OCI-LY7 (cell line): ENCODE results near the gene DNM3. TPM values are rescaled to one million over a fixed set of nuclear protein-coding genes. Genes with fewer than 3 reads are reported as not detected.

Experiments
- BruUV-seq: library from RNA; stranded (reverse); fragments of 400-500 nt; replicated peaks from 2 replicates; lab custom pipeline; 2021; lab: Mats Ljungman, UMichigan
- CTCF ChIA-PET: fragments of 300-600 bp; sonication (Branson Sonifier 250); formaldehyde crosslinking; loops from one replicate; lab custom pipeline; 2022; ENCODE audit warnings: antibody characterized with exemption; ENCODE audit not compliant: unreplicated experiment; lab: Charles Lee
- POLR2A ChIA-PET: fragments of 300-600 bp; sonication (Branson Sonifier 250); formaldehyde crosslinking; loops from one replicate; lab custom pipeline; 2022; ENCODE audit warnings: antibody characterized with exemption; lab: Charles Lee
- DNase-seq: peaks from one replicate; pipeline ENCODE4 v3.0.0-alpha.2; 2015; ENCODE audit warnings: low spot score
- H2AFZ ChIP-seq: fragments of 200-600 bp; sonication (generic), shearing (Covaris generic); 2 replicates; pipeline ENCODE4 v1.6.1; 2014; ENCODE audit warnings: mild to moderate bottlenecking, antibody characterized with exemption, low read length, moderate library complexity
- H3K27ac ChIP-seq: fragments of 200-600 bp; sonication (generic); 2 replicates; pipeline ENCODE4 v1.5.1; 2014; ENCODE audit warnings: mixed run types, low read depth, mild to moderate bottlenecking, moderate library complexity, low read length, inconsistent platforms; ENCODE audit not compliant: poor library complexity, severe bottlenecking
- H3K36me3 ChIP-seq: fragments of 200-600 bp; sonication (generic); 2 replicates; pipeline ENCODE4 v1.6.1; 2014; ENCODE audit warnings: mild to moderate bottlenecking, antibody characterized with exemption, low read length, moderate library complexity, mixed read lengths; ENCODE audit not compliant: insufficient read depth
- H3K4me1 ChIP-seq: fragments of 200-600 bp; sonication (generic); 2 replicates; pipeline ENCODE4 v1.5.1; 2014; ENCODE audit warnings: mild to moderate bottlenecking, low read length; ENCODE audit not compliant: insufficient read depth, poor library complexity, severe bottlenecking
- H3K4me2 ChIP-seq: fragments of 200-600 bp; sonication (generic); 2 replicates; pipeline ENCODE4 v1.6.1; 2014; ENCODE audit warnings: mild to moderate bottlenecking, low read length
- H3K4me3 ChIP-seq: fragments of 200-600 bp; sonication (generic); 2 replicates; pipeline ENCODE4 v1.5.1; 2014; ENCODE audit warnings: mild to moderate bottlenecking, low read depth, low read length; ENCODE audit not compliant: poor library complexity, severe bottlenecking
- H3K79me2 ChIP-seq: fragments of 200-600 bp; sonication (generic); 2 replicates; pipeline ENCODE4 v1.6.1; 2016; ENCODE audit warnings: low read depth, mild to moderate bottlenecking, low read length, moderate library complexity, mixed read lengths; ENCODE audit not compliant: insufficient read depth
- H3K9me2 ChIP-seq: fragments of 200-600 bp; sonication (generic); 2 replicates; pipeline ENCODE4 v1.6.1; 2016; ENCODE audit warnings: mild to moderate bottlenecking, low read length, mixed read lengths; ENCODE audit not compliant: insufficient read depth
- H3K9me3 ChIP-seq: fragments of 200-600 bp; sonication (generic); 2 replicates; pipeline ENCODE4 v1.6.1; 2014; ENCODE audit warnings: mild to moderate bottlenecking, mixed run types, low read length, mixed read lengths
- H4K20me1 ChIP-seq: fragments of 200-600 bp; sonication (generic); 2 replicates; pipeline ENCODE4 v1.6.1; 2014; ENCODE audit warnings: mild to moderate bottlenecking, antibody characterized with exemption, low read length, moderate library complexity, mixed read lengths; ENCODE audit not compliant: insufficient read depth
- EZH2phosphoT487 ChIP-seq: fragments of 200-600 bp; sonication (generic); IDR thresholded peaks from 2 replicates; pipeline ENCODE4 v1.6.1; 2018; ENCODE audit warnings: low read depth, borderline replicate concordance, mild to moderate bottlenecking, mixed run types, antibody characterized with exemption, low read length, moderate library complexity, mixed read lengths
- intact Hi-C: fragments of 100-400 bp; cut with micrococcal nuclease; formaldehyde crosslinking; loops from one replicate; pipeline ENCODE4 v1.10.0; 2022; ENCODE audit not compliant: unreplicated experiment
- total RNA-seq, 2 experiments: library from RNA; depleted of rRNA in 1 of 2; stranded (reverse); fragments of >200 nt in 1 of 2; shearing (Covaris generic) in 1 of 2; gene quantifications; 2 replicates each; pipeline ENCODE4 v1.2.3, GENCODE V29; 2014 to 2022
- TF ChIP-seq, protein P1 (sequence below): fragments of 200-600 bp; sonication (generic); conservative IDR thresholded peaks from 2 replicates; pipeline ENCODE4 v1.5.1; 2014; ENCODE audit warnings: mild to moderate bottlenecking, antibody characterized with exemption, low read length, moderate library complexity, mixed read lengths

DNM3 gene
- total RNA-seq, 2 experiments from 2014 or later, result 0.47 to 0.61 TPM

DNA sequence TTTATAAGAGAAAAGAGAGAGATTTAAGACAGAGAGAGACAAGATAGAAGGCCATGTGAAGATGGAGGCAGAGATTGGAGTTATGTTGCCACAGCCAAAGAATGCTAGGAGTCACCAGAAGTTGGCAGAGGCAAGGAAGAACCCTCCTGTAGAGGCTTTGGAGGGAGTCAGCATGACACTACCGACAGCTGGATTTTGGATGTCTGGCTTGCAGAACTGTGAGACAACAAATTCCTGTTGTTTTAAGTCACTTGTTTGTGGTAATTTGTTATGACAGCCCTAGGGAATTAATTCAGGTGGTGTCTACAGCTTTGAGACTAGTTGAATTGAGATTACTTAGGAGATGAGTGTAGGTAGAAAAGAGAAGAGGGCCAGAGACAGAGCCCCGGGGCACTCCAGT is 158.5 kb downstream of the DNM3 start:
- no peaks in the 10 kb centered on the region for H3K4me1 ChIP-seq
- intact Hi-C loops, result loop anchor here (5.0 kb wide), 1 partner anchor 443 kb away; the partner anchor contains the start of gene PIGC
- no peaks in the 10 kb centered on the region for H3K79me2 ChIP-seq
- H4K20me1 ChIP-seq, result no peaks in the 10 kb centered on the region
- no peak overlapping the region for H2AFZ ChIP-seq
- H3K36me3 ChIP-seq, result no peaks in the 10 kb centered on the region
- BruUV-seq, result no TSS peak
- TF ChIP-seq, protein P1, sequence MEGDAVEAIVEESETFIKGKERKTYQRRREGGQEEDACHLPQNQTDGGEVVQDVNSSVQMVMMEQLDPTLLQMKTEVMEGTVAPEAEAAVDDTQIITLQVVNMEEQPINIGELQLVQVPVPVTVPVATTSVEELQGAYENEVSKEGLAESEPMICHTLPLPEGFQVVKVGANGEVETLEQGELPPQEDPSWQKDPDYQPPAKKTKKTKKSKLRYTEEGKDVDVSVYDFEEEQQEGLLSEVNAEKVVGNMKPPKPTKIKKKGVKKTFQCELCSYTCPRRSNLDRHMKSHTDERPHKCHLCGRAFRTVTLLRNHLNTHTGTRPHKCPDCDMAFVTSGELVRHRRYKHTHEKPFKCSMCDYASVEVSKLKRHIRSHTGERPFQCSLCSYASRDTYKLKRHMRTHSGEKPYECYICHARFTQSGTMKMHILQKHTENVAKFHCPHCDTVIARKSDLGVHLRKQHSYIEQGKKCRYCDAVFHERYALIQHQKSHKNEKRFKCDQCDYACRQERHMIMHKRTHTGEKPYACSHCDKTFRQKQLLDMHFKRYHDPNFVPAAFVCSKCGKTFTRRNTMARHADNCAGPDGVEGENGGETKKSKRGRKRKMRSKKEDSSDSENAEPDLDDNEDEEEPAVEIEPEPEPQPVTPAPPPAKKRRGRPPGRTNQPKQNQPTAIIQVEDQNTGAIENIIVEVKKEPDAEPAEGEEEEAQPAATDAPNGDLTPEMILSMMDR, result no peak
- TF ChIP-seq EZH2phosphoT487, result no peak
- no peak overlapping the region for H3K4me2 ChIP-seq
- no peak overlapping the region for H3K4me3 ChIP-seq
- no peak overlapping the region for H3K27ac ChIP-seq
- CTCF ChIA-PET, result no interaction called here
- no peak for DNase-seq
- POLR2A ChIA-PET, result no interaction called here
- H3K9me2 ChIP-seq, result no peaks in the 10 kb centered on the region
- H3K9me3 ChIP-seq, result no peaks in the 10 kb centered on the region

DNA sequence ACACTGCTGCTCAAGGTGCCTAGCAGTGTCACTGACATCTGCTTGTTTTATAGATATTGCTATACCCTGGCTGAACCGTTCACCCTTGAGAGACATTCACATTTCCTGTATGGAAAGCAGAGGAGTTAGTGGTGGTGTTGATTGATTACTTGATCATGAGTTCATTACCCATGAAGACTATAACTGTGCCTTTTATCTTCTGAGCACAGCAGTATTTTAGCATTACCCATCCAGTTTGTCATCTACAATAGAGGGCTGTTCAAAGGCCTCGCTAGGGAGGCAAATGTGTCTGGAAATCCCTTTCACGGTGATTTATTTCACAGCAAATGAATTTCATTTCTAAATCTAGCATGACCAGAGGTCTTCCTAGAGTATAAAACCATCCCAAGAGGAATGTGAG is 160.0 kb downstream of the DNM3 start:
- H3K27ac ChIP-seq, result no peak overlapping the region
- H3K4me2 ChIP-seq, result no peak overlapping the region
- intact Hi-C loops, result loop anchor here (5.0 kb wide), 1 partner anchor 441 kb away; the partner anchor contains the start of gene PIGC
- ChIA-PET POLR2A (no interaction called here), CTCF (no interaction called here)
- no peak for TF ChIP-seq EZH2phosphoT487
- TF ChIP-seq, protein P1, result no peak
- H3K4me3 ChIP-seq, result no peak overlapping the region
- DNase-seq, result no peak
- H2AFZ ChIP-seq, result no peak overlapping the region
- H3K4me1 ChIP-seq, result no peaks in the 10 kb centered on the region
- H3K36me3 ChIP-seq, result no peaks in the 10 kb centered on the region
- no peaks in the 10 kb centered on the region for H3K9me3 ChIP-seq
- no TSS peak for BruUV-seq
- no peaks in the 10 kb centered on the region for H4K20me1 ChIP-seq
- H3K9me2 ChIP-seq, result no peaks in the 10 kb centered on the region
- H3K79me2 ChIP-seq, result no peaks in the 10 kb centered on the region

DNA sequence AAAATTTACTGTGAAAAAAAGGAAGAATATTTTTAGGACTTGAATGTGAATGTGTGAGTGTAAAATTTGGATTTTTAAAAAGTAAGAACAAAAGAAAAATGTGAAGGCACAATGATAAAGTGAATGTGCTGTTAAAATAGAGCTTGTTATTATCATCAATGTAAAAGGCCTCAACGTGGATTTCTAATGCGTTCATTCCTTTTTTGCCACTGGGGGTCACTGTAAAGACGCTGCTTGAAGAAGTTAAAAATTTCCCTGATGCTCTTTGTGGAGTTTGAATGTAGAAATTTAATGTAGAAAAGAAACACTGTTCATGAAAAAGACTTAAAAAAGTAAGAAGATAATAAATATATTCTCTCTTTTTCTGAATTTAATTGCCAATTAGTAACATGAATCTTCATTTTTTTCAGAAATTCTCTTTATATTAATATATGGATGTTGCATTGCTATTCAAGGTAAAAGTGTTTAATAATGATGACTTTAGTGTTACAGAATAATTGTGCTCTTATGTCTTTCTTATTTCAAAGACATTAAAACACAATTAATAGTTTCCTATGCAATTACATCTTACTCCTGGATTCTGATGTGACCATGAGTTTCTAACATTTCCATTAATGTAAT is 161.5 kb downstream of the DNM3 start:
- no peaks in the 10 kb centered on the region for H3K9me3 ChIP-seq
- intact Hi-C loops, result loop anchor here (1.0 to 5.0 kb wide), 2 partner anchors 396 to 439 kb away; partner anchors contain the start of gene PIGC
- H3K4me3 ChIP-seq, result no peak overlapping the region
- ChIA-PET CTCF (no interaction called here), POLR2A (interaction anchor here (0.7 to 1.3 kb wide), 3 partner anchors 19 to 719 kb away, joined by 3 to 5 read pairs (median 3); no protein-coding TSS in a partner anchor)
- H3K79me2 ChIP-seq, result no peaks in the 10 kb centered on the region
- BruUV-seq, result no TSS peak
- no peak overlapping the region for H2AFZ ChIP-seq
- H3K4me1 ChIP-seq, result no peaks in the 10 kb centered on the region
- no peaks in the 10 kb centered on the region for H4K20me1 ChIP-seq
- TF ChIP-seq, protein P1, result peak; percentile 92
- no peak for TF ChIP-seq EZH2phosphoT487
- no peak overlapping the region for H3K4me2 ChIP-seq
- H3K9me2 ChIP-seq, result no peaks in the 10 kb centered on the region
- H3K27ac ChIP-seq, result no peak overlapping the region
- DNase-seq, result peak; percentile 55
- no peaks in the 10 kb centered on the region for H3K36me3 ChIP-seq
